GM18499 (cell line): Measurements from ENCODE around the gene SPINK4.

Source experiments
- ATAC-seq: cut with Tn5 transposase; IDR thresholded peaks from one replicate; pipeline ENCODE4 v1.9.1; 2021; ENCODE audit warnings: moderate number of reproducible peaks; ENCODE audit not compliant: insufficient read depth, unreplicated experiment

SPINK4 gene

GRCh38 chr9:33290247-33291030, 50.5 kb downstream of the SPINK4 start, which contains the start of gene NFX1:
TSS of gene NFX1 (plus strand) at chr9:33290516. CDS start at chr9:33290573, 57 bp downstream.
- ATAC-seq, result peak; percentile 73

GRCh38 chr9:33291031-33291397, 51.0 kb downstream of the SPINK4 start:
- no peak for ATAC-seq

- no peak for ATAC-seq
These were observed 51.9 kb downstream of the SPINK4 start for GRCh38 chr9:33291901-33292300.

GRCh38 chr9:33293782-33294181, 53.8 kb downstream of the SPINK4 start:
- ATAC-seq, result no peak

- ATAC-seq, result no peak
These were observed 54.9 kb downstream of the SPINK4 start for GRCh38 chr9:33294670-33295432.

GRCh38 chr9:33295571-33295970, 55.6 kb downstream of the SPINK4 start:
- peak; percentile 32 for ATAC-seq

- ATAC-seq, result peak; percentile 84
These were observed 57.5 kb downstream of the SPINK4 start for GRCh38 chr9:33297432-33297831.
